ENCODE data around the gene PAFAH1B1.

DNA sequence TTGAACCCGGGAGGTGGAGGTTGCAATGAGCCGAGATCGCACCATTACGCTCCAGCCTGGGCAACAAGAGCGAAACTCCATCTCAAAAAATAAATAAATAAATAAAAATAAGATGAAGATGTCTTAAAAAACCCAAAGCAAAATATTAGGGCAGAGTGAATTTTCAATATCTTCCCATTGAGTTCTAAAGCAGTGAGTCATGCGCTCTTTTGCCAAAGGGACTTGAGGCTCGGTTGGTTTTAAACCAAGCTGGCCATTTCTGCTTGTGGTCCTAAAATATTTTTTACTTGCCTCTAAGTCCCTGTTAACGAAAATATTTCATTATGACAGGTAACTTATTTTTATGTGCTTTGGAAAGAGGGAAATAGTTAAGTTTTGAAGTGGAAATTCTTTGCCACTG, 4.7 kb downstream of the PAFAH1B1 start:
- TF ChIP-seq, protein P1, sequence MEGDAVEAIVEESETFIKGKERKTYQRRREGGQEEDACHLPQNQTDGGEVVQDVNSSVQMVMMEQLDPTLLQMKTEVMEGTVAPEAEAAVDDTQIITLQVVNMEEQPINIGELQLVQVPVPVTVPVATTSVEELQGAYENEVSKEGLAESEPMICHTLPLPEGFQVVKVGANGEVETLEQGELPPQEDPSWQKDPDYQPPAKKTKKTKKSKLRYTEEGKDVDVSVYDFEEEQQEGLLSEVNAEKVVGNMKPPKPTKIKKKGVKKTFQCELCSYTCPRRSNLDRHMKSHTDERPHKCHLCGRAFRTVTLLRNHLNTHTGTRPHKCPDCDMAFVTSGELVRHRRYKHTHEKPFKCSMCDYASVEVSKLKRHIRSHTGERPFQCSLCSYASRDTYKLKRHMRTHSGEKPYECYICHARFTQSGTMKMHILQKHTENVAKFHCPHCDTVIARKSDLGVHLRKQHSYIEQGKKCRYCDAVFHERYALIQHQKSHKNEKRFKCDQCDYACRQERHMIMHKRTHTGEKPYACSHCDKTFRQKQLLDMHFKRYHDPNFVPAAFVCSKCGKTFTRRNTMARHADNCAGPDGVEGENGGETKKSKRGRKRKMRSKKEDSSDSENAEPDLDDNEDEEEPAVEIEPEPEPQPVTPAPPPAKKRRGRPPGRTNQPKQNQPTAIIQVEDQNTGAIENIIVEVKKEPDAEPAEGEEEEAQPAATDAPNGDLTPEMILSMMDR (conservative IDR thresholded peaks at IDR 0.05): no peak
- no peak for TF ChIP-seq ZFX (IDR thresholded peaks at IDR 0.05)

Data from C4-2B (cell line).